ENCODE measurements around the gene PSTPIP1. TPM values are rescaled to one million over a fixed set of nuclear protein-coding genes. Genes with fewer than 3 reads are reported as not detected.

The PSTPIP1 gene
- total RNA-seq, 1 donor from 2014 or later: not detected

- Mint-ChIP-seq H3K27me3 (ENCODE audit: low read depth, unreplicated experiment) (peaks cover 39% of the 10 kb centered on the region), H3K4me1 (ENCODE audit: low read depth, unreplicated experiment) (peaks cover 5% of the 10 kb centered on the region), H3K4me3 (ENCODE audit: unreplicated experiment) (no peak overlapping the region), H3K9me3 (ENCODE audit: unreplicated experiment) (peaks cover 3% of the 10 kb centered on the region), H3K27ac (ENCODE audit: unreplicated experiment) (no peak overlapping the region), H3K36me3 (ENCODE audit: low read depth, unreplicated experiment) (no peaks in the 10 kb centered on the region)
- Histone ChIP-seq H3K79me2 (ENCODE audit: insufficient read depth, low read length) (no peaks in the 10 kb centered on the region), H3K27me3 (ENCODE audit: insufficient read depth, low read length) (peaks cover 2% of the 10 kb centered on the region), H3K36me3 (ENCODE audit: insufficient read depth, low read length) (no peaks in the 10 kb centered on the region), H3K9ac (ENCODE audit: low read length) (no peak overlapping the region), H3K9me3 (ENCODE audit: insufficient read depth, low read depth, low read length) (no peaks in the 10 kb centered on the region), H3K27ac (ENCODE audit: low read depth, low read length) (no peak overlapping the region), H3K4me1 (ENCODE audit: insufficient read depth, low read length) (no peaks in the 10 kb centered on the region), H2AFZ (ENCODE audit: low read depth, low read length) (no peak overlapping the region), H3K4me2 (ENCODE audit: low read length) (no peak overlapping the region), H3K4me3 (ENCODE audit: insufficient read depth, low read depth, low read length) (no peak overlapping the region), H4K20me1 (ENCODE audit: insufficient read depth, low read length) (no peaks in the 10 kb centered on the region)
- DNase-seq (ENCODE audit: low read depth) (no peak), FAIRE-seq (no peak)
- TF ChIP-seq EZH2 (IDR thresholded peaks at IDR 0.05; ENCODE audit: insufficient read depth, low read length) (no peak), CTCF (IDR thresholded peaks at IDR 0.05; ENCODE audit: insufficient read depth, low read depth, low read length) (no peak)
Observed at GRCh38 chr15:77012868-77013267, 17.9 kb downstream of the PSTPIP1 start.

- H3K9me3 Mint-ChIP-seq (ENCODE audit: unreplicated experiment): peaks cover 3% of the 10 kb centered on the region
- Histone ChIP-seq H3K27me3 (ENCODE audit: insufficient read depth, low read length) (peaks cover 2% of the 10 kb centered on the region), H3K9ac (ENCODE audit: low read length) (no peak overlapping the region), H3K4me1 (ENCODE audit: insufficient read depth, low read length) (no peaks in the 10 kb centered on the region), H3K27ac (ENCODE audit: low read depth, low read length) (no peak overlapping the region), H3K4me3 (ENCODE audit: insufficient read depth, low read depth, low read length) (no peak overlapping the region), H3K4me2 (ENCODE audit: low read length) (no peak overlapping the region), H3K36me3 (ENCODE audit: insufficient read depth, low read length) (no peaks in the 10 kb centered on the region), H3K9me3 (ENCODE audit: insufficient read depth, low read depth, low read length) (no peaks in the 10 kb centered on the region), H3K79me2 (ENCODE audit: insufficient read depth, low read length) (no peaks in the 10 kb centered on the region), H4K20me1 (ENCODE audit: insufficient read depth, low read length) (no peaks in the 10 kb centered on the region), H2AFZ (ENCODE audit: low read depth, low read length) (no peak overlapping the region)
- H3K4me1 Mint-ChIP-seq (ENCODE audit: low read depth, unreplicated experiment): peaks cover 5% of the 10 kb centered on the region
- H3K27ac Mint-ChIP-seq (ENCODE audit: unreplicated experiment): no peak overlapping the region
- DNase-seq (ENCODE audit: low read depth) (no peak), FAIRE-seq (no peak)
- H3K4me3 Mint-ChIP-seq (ENCODE audit: unreplicated experiment): no peak overlapping the region
- no peak for TF ChIP-seq CTCF (IDR thresholded peaks at IDR 0.05; ENCODE audit: insufficient read depth, low read depth, low read length)
- TF ChIP-seq EZH2 (IDR thresholded peaks at IDR 0.05; ENCODE audit: insufficient read depth, low read length): no peak
- H3K36me3 Mint-ChIP-seq (ENCODE audit: low read depth, unreplicated experiment): no peaks in the 10 kb centered on the region
- H3K27me3 Mint-ChIP-seq (ENCODE audit: low read depth, unreplicated experiment): peaks cover 41% of the 10 kb centered on the region
Observed at GRCh38 chr15:77013776-77014131, 18.8 kb downstream of the PSTPIP1 start.

GRCh38 chr15:77014132-77015081 lies 19.5 kb downstream of the PSTPIP1 start:
- no peaks in the 10 kb centered on the region for H3K79me2 ChIP-seq (ENCODE audit: insufficient read depth, low read length)
- no peaks in the 10 kb centered on the region for H3K36me3 ChIP-seq (ENCODE audit: insufficient read depth, low read length)
- H3K27me3 ChIP-seq (ENCODE audit: insufficient read depth, low read length): peaks cover 2% of the 10 kb centered on the region
- peaks cover 3% of the 10 kb centered on the region for H3K9me3 Mint-ChIP-seq (ENCODE audit: unreplicated experiment)
- H3K9me3 ChIP-seq (ENCODE audit: insufficient read depth, low read depth, low read length): no peaks in the 10 kb centered on the region
- H3K27ac ChIP-seq (ENCODE audit: low read depth, low read length): no peak overlapping the region
- H3K4me3 ChIP-seq (ENCODE audit: insufficient read depth, low read depth, low read length): no peak overlapping the region
- H3K27me3 Mint-ChIP-seq (ENCODE audit: low read depth, unreplicated experiment): peaks cover 38% of the 10 kb centered on the region
- H3K9ac ChIP-seq (ENCODE audit: low read length): no peak overlapping the region
- DNase-seq (ENCODE audit: low read depth): no peak
- H3K36me3 Mint-ChIP-seq (ENCODE audit: low read depth, unreplicated experiment): no peaks in the 10 kb centered on the region
- no peak overlapping the region for H2AFZ ChIP-seq (ENCODE audit: low read depth, low read length)
- H3K4me2 ChIP-seq (ENCODE audit: low read length): no peak overlapping the region
- H3K27ac Mint-ChIP-seq (ENCODE audit: unreplicated experiment): no peak overlapping the region
- H4K20me1 ChIP-seq (ENCODE audit: insufficient read depth, low read length): no peaks in the 10 kb centered on the region
- FAIRE-seq: no peak
- no peak overlapping the region for H3K4me3 Mint-ChIP-seq (ENCODE audit: unreplicated experiment)
- H3K4me1 Mint-ChIP-seq (ENCODE audit: low read depth, unreplicated experiment): peaks cover 5% of the 10 kb centered on the region
- TF ChIP-seq EZH2 (IDR thresholded peaks at IDR 0.05; ENCODE audit: insufficient read depth, low read length) (no peak), CTCF (IDR thresholded peaks at IDR 0.05; ENCODE audit: insufficient read depth, low read depth, low read length) (no peak)
- no peaks in the 10 kb centered on the region for H3K4me1 ChIP-seq (ENCODE audit: insufficient read depth, low read length)
